Retinal pigment epithelial cell (primary cell): ENCODE measurements around the gene TNIP1.
A peak's percentile ranks its signal among the peaks of the same experiment; 100 is the strongest.

Experiments
- DNase-seq: peaks from one replicate; pipeline ENCODE4 v3.0.0-alpha.2; 2010; ENCODE audit warnings: low read depth
- H3K4me3 ChIP-seq: 2 replicates; pipeline ENCODE4 v1.5.1; 2011; ENCODE audit warnings: mild to moderate bottlenecking, low read length, control low read depth, moderate library complexity
- TF ChIP-seq, protein P1 (sequence below): conservative IDR thresholded peaks from 2 replicates; pipeline ENCODE4 v1.5.1; 2011; ENCODE audit warnings: low read depth, low read length, control low read depth, inconsistent platforms

Gene TNIP1

GRCh38 chr5:151023047-151023615 lies 57.7 kb downstream of the TNIP1 start:
- TF ChIP-seq, protein P1, sequence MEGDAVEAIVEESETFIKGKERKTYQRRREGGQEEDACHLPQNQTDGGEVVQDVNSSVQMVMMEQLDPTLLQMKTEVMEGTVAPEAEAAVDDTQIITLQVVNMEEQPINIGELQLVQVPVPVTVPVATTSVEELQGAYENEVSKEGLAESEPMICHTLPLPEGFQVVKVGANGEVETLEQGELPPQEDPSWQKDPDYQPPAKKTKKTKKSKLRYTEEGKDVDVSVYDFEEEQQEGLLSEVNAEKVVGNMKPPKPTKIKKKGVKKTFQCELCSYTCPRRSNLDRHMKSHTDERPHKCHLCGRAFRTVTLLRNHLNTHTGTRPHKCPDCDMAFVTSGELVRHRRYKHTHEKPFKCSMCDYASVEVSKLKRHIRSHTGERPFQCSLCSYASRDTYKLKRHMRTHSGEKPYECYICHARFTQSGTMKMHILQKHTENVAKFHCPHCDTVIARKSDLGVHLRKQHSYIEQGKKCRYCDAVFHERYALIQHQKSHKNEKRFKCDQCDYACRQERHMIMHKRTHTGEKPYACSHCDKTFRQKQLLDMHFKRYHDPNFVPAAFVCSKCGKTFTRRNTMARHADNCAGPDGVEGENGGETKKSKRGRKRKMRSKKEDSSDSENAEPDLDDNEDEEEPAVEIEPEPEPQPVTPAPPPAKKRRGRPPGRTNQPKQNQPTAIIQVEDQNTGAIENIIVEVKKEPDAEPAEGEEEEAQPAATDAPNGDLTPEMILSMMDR = no peak
- no peak for DNase-seq
- no peak overlapping the region for H3K4me3 ChIP-seq

- no peak for DNase-seq
- TF ChIP-seq, protein P1 = no peak
- no peak overlapping the region for H3K4me3 ChIP-seq
Observed at GRCh38 chr5:151022511-151023018, 58.3 kb downstream of the TNIP1 start.

DNA sequence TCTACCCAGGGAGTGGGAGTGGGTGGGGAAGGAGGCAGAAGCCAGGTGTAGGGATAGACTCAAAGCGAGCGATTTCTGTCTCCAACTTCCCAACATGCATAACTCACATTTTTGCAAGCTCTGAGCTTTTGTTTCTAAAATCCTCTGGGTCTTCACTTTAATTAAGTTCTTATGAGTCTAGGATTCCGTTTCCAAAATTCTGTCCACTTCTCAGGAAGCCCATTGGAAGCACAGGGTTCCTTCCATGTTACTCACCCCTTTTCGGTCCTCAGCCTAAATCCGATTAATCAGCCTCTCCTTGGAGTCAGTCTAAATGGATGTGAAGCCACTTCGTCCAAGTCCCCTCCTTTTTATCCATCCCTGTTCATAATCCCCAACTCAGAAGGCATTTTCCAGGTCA lies 59.1 kb downstream of the TNIP1 start:
- DNase-seq = no peak
- no peak overlapping the region for H3K4me3 ChIP-seq
- TF ChIP-seq, protein P1 = no peak

GRCh38 chr5:151020304-151021110 lies 60.3 kb downstream of the TNIP1 start, which contains the start of gene GPX3:
Gene GPX3 (plus strand): TSS chr5:151020591. CDS start chr5:151020655, 64 bp downstream.
- H3K4me3 ChIP-seq = peak within 1 kb of the TSS; percentile 68
- TF ChIP-seq, protein P1 = no peak
- no peak for DNase-seq

DNA sequence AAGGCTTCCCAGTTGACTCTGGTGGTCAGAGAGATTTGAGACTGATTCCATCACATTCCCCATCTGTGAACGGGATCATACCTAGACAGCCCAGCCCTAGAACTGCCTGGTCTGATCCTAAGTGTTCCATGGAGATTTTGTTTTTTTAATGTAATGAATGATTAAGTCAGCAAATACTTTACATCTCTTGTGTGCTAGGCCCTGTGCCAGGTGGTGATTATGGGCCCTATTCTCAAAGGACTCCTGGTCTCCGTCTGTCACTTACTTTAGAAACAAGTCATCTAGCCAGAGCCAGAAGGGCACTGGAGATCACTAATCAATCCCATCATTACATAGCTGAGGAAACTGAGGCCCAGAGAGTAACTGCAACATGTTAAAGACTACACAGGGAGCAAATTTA lies 61.5 kb downstream of the TNIP1 start:
- H3K4me3 ChIP-seq = no peak overlapping the region
- peak; percentile 31 for DNase-seq
- TF ChIP-seq, protein P1 = no peak

DNA sequence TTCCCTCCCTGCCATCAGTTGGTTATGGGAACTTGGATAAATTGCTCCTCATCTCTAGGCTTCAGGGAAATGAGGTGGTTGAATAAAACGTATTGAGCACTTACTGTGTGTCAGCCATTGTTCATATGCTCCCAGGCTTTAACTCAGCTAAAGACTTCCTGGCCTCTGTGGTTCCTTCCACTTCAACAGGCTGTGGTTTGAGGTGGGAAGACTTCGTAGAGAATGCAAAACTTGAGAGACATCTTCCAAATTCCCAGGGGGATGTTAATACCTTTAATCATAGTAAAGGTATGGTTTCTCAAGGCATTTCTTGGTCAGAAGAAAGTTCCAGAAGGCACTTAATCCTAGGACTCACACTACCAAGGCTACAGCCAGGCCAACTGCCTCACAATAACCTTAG lies 62.0 kb downstream of the TNIP1 start:
- TF ChIP-seq, protein P1 = no peak
- DNase-seq = no peak

GRCh38 chr5:151017897-151018296 lies 62.9 kb downstream of the TNIP1 start:
- TF ChIP-seq, protein P1 = no peak
- no peak overlapping the region for H3K4me3 ChIP-seq
- no peak for DNase-seq

More for the DNA sequence above, 62.0 kb downstream of the TNIP1 start:
- H3K4me3 ChIP-seq = no peak overlapping the region
